NCI-H460 (cell line): ENCODE results near the gene MYPN. TPM values are rescaled to one million over a fixed set of nuclear protein-coding genes. Genes with fewer than 3 reads are reported as not detected.
"Not testable (repeated sequence)": the region's sequence is repeated elsewhere in the genome, so short reads cannot be mapped to it uniquely, and the experiment has no call there.

ENCODE experiments used
- DNase-seq: peaks from one replicate; pipeline ENCODE4 v3.0.0-alpha.2; 2016; ENCODE audit warnings: low read depth; ENCODE audit errors: extremely low read depth
- polyA plus RNA-seq: library from polyadenylated mRNA; depleted of rRNA; stranded (reverse); fragments of >200 nt; gene quantifications from 2 replicates; pipeline ENCODE4 v1.2.3, GENCODE V29; 2014; cell fraction: nucleus; rRNA removed
- total RNA-seq: library from RNA; depleted of rRNA; stranded (reverse); fragments of >200 nt; shearing (Covaris generic); gene quantifications from 2 replicates; pipeline ENCODE4 v1.2.3, GENCODE V29; 2014; rRNA removed

The MYPN gene
- total RNA-seq, result 5.4 and 6.2 TPM in 2 replicates
- polyA plus RNA-seq, result 2.2 and 2.6 TPM in 2 replicates

GRCh38 chr10:68109331-68109730 lies at the start of gene MYPN:
MYPN (plus strand) TSS chr10:68109488; CDS start chr10:68121439, 11,951 bp downstream.
- DNase-seq, result no peak

GRCh38 chr10:68067029-68067428 lies 42.3 kb upstream of the MYPN start:
- DNase-seq, result no peak

GRCh38 chr10:68067508-68067907 lies 41.8 kb upstream of the MYPN start:
- DNase-seq, result no peak

GRCh38 chr10:68073631-68074030 lies 35.7 kb upstream of the MYPN start:
- DNase-seq, result no peak

- DNase-seq, result no peak
Observed at GRCh38 chr10:68074031-68074774, 35.1 kb upstream of the MYPN start.

- peak; percentile 92 for DNase-seq
Observed at GRCh38 chr10:68074775-68075549, 34.3 kb upstream of the MYPN start, which contains the start of gene HERC4. HERC4 (minus strand) TSS chr10:68075283; CDS start chr10:68073108, 2,175 bp downstream.

- DNase-seq, result no peak
Observed at GRCh38 chr10:68075550-68076004, 33.7 kb upstream of the MYPN start.

- not testable (repeated sequence) for DNase-seq
Observed at GRCh38 chr10:68076081-68076480, 33.2 kb upstream of the MYPN start.

GRCh38 chr10:68077026-68077425 lies 32.3 kb upstream of the MYPN start:
- DNase-seq, result no peak

GRCh38 chr10:68079434-68079833 lies 29.9 kb upstream of the MYPN start:
- DNase-seq, result no peak

- no peak for DNase-seq
Observed at GRCh38 chr10:68080853-68081431, 28.3 kb upstream of the MYPN start.

- no peak for DNase-seq
Observed at GRCh38 chr10:68081916-68082315, 27.4 kb upstream of the MYPN start.

GRCh38 chr10:68082872-68083271 lies 26.4 kb upstream of the MYPN start:
- DNase-seq, result peak; percentile 52

- no peak for DNase-seq
Observed at GRCh38 chr10:68083953-68084352, 25.3 kb upstream of the MYPN start.

- no peak for DNase-seq
Observed at GRCh38 chr10:68084469-68084868, 24.8 kb upstream of the MYPN start.

- DNase-seq, result no peak
Observed at GRCh38 chr10:68086011-68086410, 23.3 kb upstream of the MYPN start.

- peak; percentile 80 for DNase-seq
Observed at GRCh38 chr10:68086910-68087684, 22.2 kb upstream of the MYPN start.

GRCh38 chr10:68087685-68088401 lies 21.4 kb upstream of the MYPN start:
- peak; percentile 66 for DNase-seq

- no peak for DNase-seq
Observed at GRCh38 chr10:68088740-68089139, 20.5 kb upstream of the MYPN start.

GRCh38 chr10:68090586-68090985 lies 18.7 kb upstream of the MYPN start:
- DNase-seq, result no peak
